Keratinocyte (primary cell): ENCODE measurements around the gene GRM4. TPM values are rescaled to one million over a fixed set of nuclear protein-coding genes. Genes with fewer than 3 reads are reported as not detected.

Source experiments
- DNase-seq: peaks from one replicate; pipeline ENCODE4 v3.0.0-alpha.2; 2011; ENCODE audit warnings: low read depth, missing footprints, low spot score
- FAIRE-seq: peaks from 2 replicates; lab custom pipeline; 2011; peaks lifted over from hg19 to GRCh38; lab: Jason Lieb, UNC
- H2AFZ ChIP-seq: 2 replicates; pipeline ENCODE4 v1.6.0; 2012; ENCODE audit warnings: low read length, control low read depth, inconsistent platforms; ENCODE audit not compliant: control insufficient read depth
- H3K27ac ChIP-seq: 2 replicates; pipeline ENCODE4 v1.5.1; 2011; ENCODE audit warnings: low read length; ENCODE audit not compliant: control insufficient read depth, insufficient read depth
- H3K27me3 ChIP-seq: 3 replicates; pipeline ENCODE4 v1.6.0; 2011; ENCODE audit warnings: low read length; ENCODE audit not compliant: control insufficient read depth, insufficient read depth; ENCODE audit errors: extremely low read depth
- H3K36me3 ChIP-seq, 2 experiments: 2 replicates in 1 of 2; 3 replicates in 1 of 2; pipeline ENCODE4 v1.5.1; 2011; ENCODE audit warnings: low read length in 2 of 2, mild to moderate bottlenecking in 1 of 2; ENCODE audit not compliant: control insufficient read depth in 2 of 2, insufficient read depth in 2 of 2; ENCODE audit errors: extremely low read depth in 1 of 2
- H3K4me1 ChIP-seq: 3 replicates; pipeline ENCODE4 v1.5.1; 2011; ENCODE audit warnings: low read length; ENCODE audit not compliant: control insufficient read depth, insufficient read depth; ENCODE audit errors: extremely low read depth
- H3K4me2 ChIP-seq: 3 replicates; pipeline ENCODE4 v1.6.0; 2011; ENCODE audit warnings: low read depth, low read length; ENCODE audit not compliant: control insufficient read depth, insufficient read depth; ENCODE audit errors: extremely low read depth
- H3K4me3 ChIP-seq, 3 experiments: fragments of 200-600 bp in 1 of 3; sonication (generic) in 1 of 3; 2 replicates in 2 of 3; 3 replicates in 1 of 3; pipeline ENCODE4 v1.5.1; 2011 to 2016; ENCODE audit warnings: low read length in 3 of 3, mild to moderate bottlenecking in 3 of 3, control low read depth in 2 of 3, inconsistent platforms in 1 of 3, low read depth in 1 of 3, mixed read lengths in 1 of 3, mixed run types in 1 of 3, moderate library complexity in 1 of 3; ENCODE audit not compliant: control insufficient read depth in 2 of 3, insufficient read depth in 2 of 3; ENCODE audit errors: extremely low read depth in 1 of 3
- H3K79me2 ChIP-seq: 2 replicates; pipeline ENCODE4 v1.6.0; 2012; ENCODE audit warnings: low read length; ENCODE audit not compliant: control insufficient read depth, insufficient read depth
- H3K9ac ChIP-seq: 3 replicates; pipeline ENCODE4 v1.6.0; 2011; ENCODE audit warnings: low read length; ENCODE audit not compliant: control insufficient read depth, insufficient read depth; ENCODE audit errors: extremely low read depth
- H3K9me1 ChIP-seq: 3 replicates; pipeline ENCODE4 v1.6.0; 2011; ENCODE audit warnings: low read length; ENCODE audit not compliant: control insufficient read depth, insufficient read depth; ENCODE audit errors: extremely low read depth
- H3K9me3 ChIP-seq: 2 replicates; pipeline ENCODE4 v1.5.1; 2012; ENCODE audit warnings: low read depth, low read length; ENCODE audit not compliant: control insufficient read depth
- H4K20me1 ChIP-seq: 3 replicates; pipeline ENCODE4 v1.6.0; 2011; ENCODE audit warnings: low read length; ENCODE audit not compliant: control insufficient read depth, insufficient read depth; ENCODE audit errors: extremely low read depth
- EZH2 ChIP-seq: IDR thresholded peaks from one replicate; pipeline ENCODE4 v1.6.1; 2012; ENCODE audit warnings: inconsistent platforms, mild to moderate bottlenecking, low read length, moderate library complexity
- dilution Hi-C: fragments of 300-500 bp; cut with MboI; formaldehyde crosslinking; loops from one replicate; pipeline ENCODE4 v1.7.0; 2020; ENCODE audit warnings: low sequenced_read_pairs; ENCODE audit not compliant: extremely low pct_ligation_motif_present
- polyA plus RNA-seq, 5 experiments: library from polyadenylated mRNA; depleted of rRNA in 3 of 5; stranded (reverse) in 3 of 5; stranded (forward) in 1 of 5; unstranded in 1 of 5; fragments of >200 nt; gene quantifications; 1 replicate in 1 of 5; 2 replicates in 3 of 5; 3 replicates in 1 of 5; pipeline versions ENCODE4 v1.2.1 to v1.2.3, GENCODE V29; 2011 to 2012; ENCODE audit warnings: missing spikeins in 2 of 5, low read depth in 1 of 5, low replicate concordance in 1 of 5
- TF ChIP-seq, protein P1 (sequence below), 3 experiments: IDR thresholded peaks in 1 of 3; conservative IDR thresholded peaks in 1 of 3; optimal IDR thresholded peaks in 1 of 3; 2 replicates in 2 of 3; 3 replicates in 1 of 3; pipeline versions ENCODE3 to v1.5.1; 2011; ENCODE audit warnings: low read length in 3 of 3, mild to moderate bottlenecking in 3 of 3, moderate library complexity in 2 of 3, control low read depth in 1 of 3, inconsistent platforms in 1 of 3; ENCODE audit not compliant: insufficient read depth in 2 of 3; ENCODE audit errors: extremely low read depth in 1 of 3

GRM4 gene
- polyA plus RNA-seq, 1 donor (not counting 4 experiments of a cell fraction or from before 2014, with no cell fraction given) = not detected

DNA sequence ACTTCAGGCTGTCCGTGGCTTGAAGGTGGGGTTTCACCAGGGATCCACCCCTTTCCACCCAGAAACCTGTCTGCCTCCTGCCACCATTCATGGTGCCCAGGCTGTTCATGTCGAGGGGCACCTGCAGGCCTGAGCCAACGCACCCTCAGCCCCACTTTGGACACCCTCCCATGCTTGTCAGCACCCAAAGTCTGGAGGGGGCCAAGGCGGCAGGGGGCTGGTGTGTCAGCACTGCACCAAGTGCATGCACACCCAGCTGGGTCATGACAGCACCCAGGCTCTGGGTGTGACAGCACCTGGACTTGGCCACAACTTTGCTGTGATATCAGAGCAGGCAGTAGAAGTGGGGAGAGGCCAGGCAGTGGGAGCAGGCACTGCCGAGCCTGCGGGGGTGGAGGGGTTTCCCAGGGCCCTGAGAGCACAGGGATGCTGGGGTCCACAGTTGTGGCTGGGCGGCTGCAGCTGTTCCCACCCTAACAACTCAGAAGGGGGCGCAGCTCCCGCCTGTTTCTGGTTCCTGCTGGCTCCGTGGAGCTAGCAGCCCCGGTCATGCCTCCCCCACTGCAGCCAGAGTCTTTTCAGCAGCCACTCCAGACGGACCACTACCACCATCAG lies 33.3 kb upstream of the GRM4 start:
- no peaks in the 10 kb centered on the region for H4K20me1 ChIP-seq
- FAIRE-seq (no peak), DNase-seq (no peak)
- H3K27me3 ChIP-seq = no peaks in the 10 kb centered on the region
- H3K36me3 ChIP-seq = no peaks in the 10 kb centered on the region
- H3K4me3 ChIP-seq = no peak overlapping the region
- no peaks in the 10 kb centered on the region for H3K79me2 ChIP-seq
- no peak overlapping the region for H2AFZ ChIP-seq
- H3K27ac ChIP-seq = no peak overlapping the region
- dilution Hi-C loops = no loop called here
- no peaks in the 10 kb centered on the region for H3K9me3 ChIP-seq
- H3K9ac ChIP-seq = no peak overlapping the region
- peaks cover 6% of the 10 kb centered on the region for H3K4me1 ChIP-seq
- no peaks in the 10 kb centered on the region for H3K9me1 ChIP-seq
- H3K4me2 ChIP-seq = no peak overlapping the region
- TF ChIP-seq, protein P1, sequence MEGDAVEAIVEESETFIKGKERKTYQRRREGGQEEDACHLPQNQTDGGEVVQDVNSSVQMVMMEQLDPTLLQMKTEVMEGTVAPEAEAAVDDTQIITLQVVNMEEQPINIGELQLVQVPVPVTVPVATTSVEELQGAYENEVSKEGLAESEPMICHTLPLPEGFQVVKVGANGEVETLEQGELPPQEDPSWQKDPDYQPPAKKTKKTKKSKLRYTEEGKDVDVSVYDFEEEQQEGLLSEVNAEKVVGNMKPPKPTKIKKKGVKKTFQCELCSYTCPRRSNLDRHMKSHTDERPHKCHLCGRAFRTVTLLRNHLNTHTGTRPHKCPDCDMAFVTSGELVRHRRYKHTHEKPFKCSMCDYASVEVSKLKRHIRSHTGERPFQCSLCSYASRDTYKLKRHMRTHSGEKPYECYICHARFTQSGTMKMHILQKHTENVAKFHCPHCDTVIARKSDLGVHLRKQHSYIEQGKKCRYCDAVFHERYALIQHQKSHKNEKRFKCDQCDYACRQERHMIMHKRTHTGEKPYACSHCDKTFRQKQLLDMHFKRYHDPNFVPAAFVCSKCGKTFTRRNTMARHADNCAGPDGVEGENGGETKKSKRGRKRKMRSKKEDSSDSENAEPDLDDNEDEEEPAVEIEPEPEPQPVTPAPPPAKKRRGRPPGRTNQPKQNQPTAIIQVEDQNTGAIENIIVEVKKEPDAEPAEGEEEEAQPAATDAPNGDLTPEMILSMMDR (optimal IDR thresholded peaks at IDR 0.05 in 1 of 3, IDR thresholded peaks at IDR 0.05 in 1 of 3, conservative IDR thresholded peaks at IDR 0.05 in 1 of 3; ENCODE audit: extremely low read depth in 1 of 3, insufficient read depth in 2 of 3, low read length in 3 of 3) = no peak
- TF ChIP-seq EZH2 = no peak

- dilution Hi-C loops = no loop called here
- H3K9me3 ChIP-seq = no peaks in the 10 kb centered on the region
- no peak overlapping the region for H3K4me2 ChIP-seq
- H3K9me1 ChIP-seq = no peaks in the 10 kb centered on the region
- peaks cover 6% of the 10 kb centered on the region for H3K4me1 ChIP-seq
- H3K27ac ChIP-seq = no peak overlapping the region
- no peaks in the 10 kb centered on the region for H3K27me3 ChIP-seq
- H3K4me3 ChIP-seq = no peak overlapping the region
- DNase-seq (no peak), FAIRE-seq (no peak)
- H3K79me2 ChIP-seq = no peaks in the 10 kb centered on the region
- H4K20me1 ChIP-seq = no peaks in the 10 kb centered on the region
- H3K9ac ChIP-seq = no peak overlapping the region
- no peak overlapping the region for H2AFZ ChIP-seq
- H3K36me3 ChIP-seq = no peaks in the 10 kb centered on the region
- TF ChIP-seq EZH2 = no peak
- TF ChIP-seq, protein P1 (optimal IDR thresholded peaks at IDR 0.05 in 1 of 3, IDR thresholded peaks at IDR 0.05 in 1 of 3, conservative IDR thresholded peaks at IDR 0.05 in 1 of 3; ENCODE audit: extremely low read depth in 1 of 3, insufficient read depth in 2 of 3, low read length in 3 of 3) = no peak
These were observed 32.6 kb upstream of the GRM4 start for GRCh38 chr6:34178357-34179105.
